Activated T-cell treated with anti-CD3 and anti-CD28 coated beads for 24 hours (primary cell): ENCODE measurements around the gene C1QL2.

Source experiments
- DNase-seq: peaks from one replicate; pipeline ENCODE4 v3.0.0-alpha.2; 2020; ENCODE audit warnings: low read depth

C1QL2 gene

DNA sequence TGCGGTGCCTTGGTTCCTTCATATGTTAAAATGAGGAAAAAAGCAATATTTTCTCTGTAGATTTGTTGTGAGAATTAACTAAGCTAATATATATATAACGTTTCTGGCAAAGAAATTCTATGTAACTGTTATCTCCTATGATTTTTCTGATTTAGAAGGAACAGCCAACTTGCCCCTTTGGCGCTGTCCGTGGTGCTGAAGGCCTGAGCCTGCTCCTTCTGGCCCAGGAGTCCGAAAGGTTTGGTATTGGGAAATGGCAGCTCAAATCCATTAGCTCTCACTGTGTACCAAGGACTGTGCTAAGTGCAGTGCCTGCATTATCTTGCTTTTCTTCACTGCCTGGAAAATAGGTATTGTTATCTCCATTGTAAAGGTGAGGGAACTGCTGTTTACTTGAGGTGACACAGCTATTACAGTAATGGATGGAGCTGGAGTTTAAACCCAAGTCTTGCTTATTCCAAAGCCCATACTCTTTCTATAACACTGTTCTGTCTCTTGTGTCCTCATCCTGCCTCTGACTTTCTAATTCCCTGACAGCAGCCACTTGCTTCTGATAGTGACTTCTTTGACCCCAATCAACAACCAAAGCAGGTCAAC, 52.2 kb downstream of the C1QL2 start:
- no peak for DNase-seq
